OCI-LY1 (cell line): ENCODE results near the gene MORC4.

ENCODE experiments used
- H2AFZ ChIP-seq: fragments of 200-600 bp; sonication (generic), shearing (Covaris generic); 2 replicates; pipeline ENCODE4 v1.6.0; 2014; ENCODE audit warnings: antibody characterized with exemption, mild to moderate bottlenecking, low read length
- H3F3A ChIP-seq: fragments of 200-600 bp; sonication (generic), shearing (Covaris generic); 2 replicates; pipeline ENCODE4 v1.6.0; 2014; ENCODE audit warnings: mild to moderate bottlenecking, antibody characterized with exemption, low read length, moderate library complexity; ENCODE audit not compliant: insufficient read depth
- H3K27ac ChIP-seq: fragments of 200-600 bp; sonication (generic); 2 replicates; pipeline ENCODE4 v1.5.1; 2014; ENCODE audit warnings: low read length, mixed run types, mild to moderate bottlenecking, low read depth; ENCODE audit not compliant: poor library complexity, severe bottlenecking
- H3K27me3 ChIP-seq: fragments of 200-600 bp; sonication (generic); 2 replicates; pipeline ENCODE4 v1.6.0; 2014; ENCODE audit warnings: antibody characterized with exemption, mild to moderate bottlenecking, low read length, moderate library complexity; ENCODE audit not compliant: insufficient read depth
- H3K36me3 ChIP-seq: fragments of 200-600 bp; sonication (generic); 2 replicates; pipeline ENCODE4 v1.6.1; 2014; ENCODE audit warnings: mild to moderate bottlenecking, antibody characterized with exemption, low read length, moderate library complexity, mixed read lengths; ENCODE audit not compliant: insufficient read depth
- H3K4me1 ChIP-seq: fragments of 200-600 bp; sonication (generic); 2 replicates; pipeline ENCODE4 v1.5.1; 2014; ENCODE audit warnings: mild to moderate bottlenecking, low read length, moderate library complexity; ENCODE audit not compliant: insufficient read depth, severe bottlenecking
- H3K4me2 ChIP-seq: fragments of 200-600 bp; sonication (generic), shearing (Covaris generic); 2 replicates; pipeline ENCODE4 v1.6.1; 2014; ENCODE audit warnings: low read length
- H3K4me3 ChIP-seq: fragments of 200-600 bp; sonication (generic); 2 replicates; pipeline ENCODE4 v1.5.1; 2014; ENCODE audit warnings: low read length, low read depth, mild to moderate bottlenecking, mixed read lengths; ENCODE audit not compliant: poor library complexity, severe bottlenecking
- H3K79me2 ChIP-seq: fragments of 200-600 bp; shearing (Covaris generic); 2 replicates; pipeline ENCODE4 v1.6.1; 2016; ENCODE audit warnings: mixed run types, low read length, mixed read lengths; ENCODE audit not compliant: insufficient read depth
- H3K9ac ChIP-seq: fragments of 200-600 bp; sonication (generic), shearing (Covaris generic); 2 replicates; pipeline ENCODE4 v1.6.1; 2014; ENCODE audit warnings: mild to moderate bottlenecking, low read length, mixed read lengths
- H3K9me2 ChIP-seq: fragments of 200-600 bp; sonication (generic), shearing (Covaris generic); 2 replicates; pipeline ENCODE4 v1.6.1; 2014; ENCODE audit warnings: low read depth, mild to moderate bottlenecking, low read length, mixed read lengths
- H3K9me3 ChIP-seq: fragments of 200-600 bp; shearing (Covaris generic); 2 replicates; pipeline ENCODE4 v1.6.1; 2014; ENCODE audit warnings: low read length, mixed read lengths
- H4K20me1 ChIP-seq: fragments of 200-600 bp; sonication (generic), shearing (Covaris generic); 2 replicates; pipeline ENCODE4 v1.6.0; 2016; ENCODE audit warnings: mild to moderate bottlenecking, low read length; ENCODE audit not compliant: insufficient read depth
- CTCF ChIP-seq: fragments of 200-600 bp; sonication (generic), shearing (Covaris generic); IDR thresholded peaks from 2 replicates; pipeline ENCODE4 v1.5.1; 2017; ENCODE audit warnings: mild to moderate bottlenecking, antibody characterized with exemption, low read length, moderate library complexity, mixed read lengths
- EZH2 ChIP-seq: fragments of 200-600 bp; sonication (generic), shearing (Covaris generic); IDR thresholded peaks from 2 replicates; pipeline ENCODE4 v1.8.0; 2017; ENCODE audit warnings: borderline replicate concordance, mixed run types, mild to moderate bottlenecking, antibody characterized with exemption, low read length, moderate library complexity, mixed read lengths

MORC4 gene

GRCh38 chrX:106899276-106899675 lies 100.7 kb downstream of the MORC4 start:
- Histone ChIP-seq H3K27me3 (no peaks in the 10 kb centered on the region), H3K9ac (no peak overlapping the region), H3F3A (no peaks in the 10 kb centered on the region), H3K27ac (no peak overlapping the region), H3K36me3 (no peaks in the 10 kb centered on the region), H3K79me2 (no peaks in the 10 kb centered on the region), H3K9me3 (no peaks in the 10 kb centered on the region), H3K4me1 (no peaks in the 10 kb centered on the region), H3K9me2 (no peaks in the 10 kb centered on the region), H3K4me3 (no peak overlapping the region), H4K20me1 (no peaks in the 10 kb centered on the region), H3K4me2 (no peak overlapping the region), H2AFZ (no peak overlapping the region)
- TF ChIP-seq EZH2 (no peak), CTCF (no peak)

- no peak overlapping the region for H2AFZ ChIP-seq
- H3K9me3 ChIP-seq, result no peaks in the 10 kb centered on the region
- H3K4me3 ChIP-seq, result no peak overlapping the region
- TF ChIP-seq EZH2 (no peak), CTCF (peak; percentile 40; the same call in 1 of the 2 replicates)
- H3F3A ChIP-seq, result no peaks in the 10 kb centered on the region
- no peaks in the 10 kb centered on the region for H3K36me3 ChIP-seq
- no peak overlapping the region for H3K4me2 ChIP-seq
- H3K4me1 ChIP-seq, result no peaks in the 10 kb centered on the region
- no peaks in the 10 kb centered on the region for H3K27me3 ChIP-seq
- H3K79me2 ChIP-seq, result no peaks in the 10 kb centered on the region
- no peak overlapping the region for H3K9ac ChIP-seq
- no peak overlapping the region for H3K27ac ChIP-seq
- no peaks in the 10 kb centered on the region for H3K9me2 ChIP-seq
- no peaks in the 10 kb centered on the region for H4K20me1 ChIP-seq
Measured at GRCh38 chrX:106898462-106898861, 101.5 kb downstream of the MORC4 start.

GRCh38 chrX:106897259-106897658 lies 102.8 kb downstream of the MORC4 start:
- no peak for TF ChIP-seq EZH2
- TF ChIP-seq CTCF, result no peak
- H3K9me2 ChIP-seq, result no peaks in the 10 kb centered on the region
- no peak overlapping the region for H3K4me2 ChIP-seq
- H3K9me3 ChIP-seq, result no peaks in the 10 kb centered on the region
- H3K9ac ChIP-seq, result no peak overlapping the region
- H3K4me1 ChIP-seq, result no peaks in the 10 kb centered on the region
- H2AFZ ChIP-seq, result no peak overlapping the region
- H4K20me1 ChIP-seq, result no peaks in the 10 kb centered on the region
- H3K27me3 ChIP-seq, result no peaks in the 10 kb centered on the region
- H3K4me3 ChIP-seq, result no peak overlapping the region
- H3K79me2 ChIP-seq, result no peaks in the 10 kb centered on the region
- no peak overlapping the region for H3K27ac ChIP-seq
- H3K36me3 ChIP-seq, result no peaks in the 10 kb centered on the region
- H3F3A ChIP-seq, result no peaks in the 10 kb centered on the region
